GM12875 (cell line): Measurements from ENCODE around the gene ANGEL2.
"Not testable (repeated sequence)": the region's sequence is repeated elsewhere in the genome, so short reads cannot be mapped to it uniquely, and the experiment has no call there.

ENCODE experiments used
- H3K4me3 ChIP-seq: one replicate; pipeline ENCODE4 v1.5.1; 2011; ENCODE audit warnings: low read depth, low read length, control low read depth
- CTCF ChIP-seq: IDR thresholded peaks from 2 replicates; pipeline ENCODE4 v1.5.1; 2011; ENCODE audit warnings: low read depth, mild to moderate bottlenecking, control low read depth, inconsistent platforms, low read length, moderate library complexity, borderline replicate concordance; ENCODE audit not compliant: insufficient read depth

ANGEL2 gene

GRCh38 chr1:213041443-213041842 lies 25.8 kb upstream of the ANGEL2 start:
- no peak for TF ChIP-seq CTCF
- no peak overlapping the region for H3K4me3 ChIP-seq

- TF ChIP-seq CTCF, result no peak
- H3K4me3 ChIP-seq, result no peak overlapping the region
Observed at GRCh38 chr1:213035573-213035972, 19.9 kb upstream of the ANGEL2 start.

GRCh38 chr1:213034713-213035112 lies 19.0 kb upstream of the ANGEL2 start:
- no peak for TF ChIP-seq CTCF
- H3K4me3 ChIP-seq, result no peak overlapping the region

- TF ChIP-seq CTCF, result no peak
- H3K4me3 ChIP-seq, result no peak overlapping the region
Observed at GRCh38 chr1:213032651-213033050, 17.0 kb upstream of the ANGEL2 start.

GRCh38 chr1:213027024-213027423 lies 11.4 kb upstream of the ANGEL2 start:
- H3K4me3 ChIP-seq, result not testable (repeated sequence)

GRCh38 chr1:213020016-213020415 lies 4.3 kb upstream of the ANGEL2 start:
- no peak for TF ChIP-seq CTCF
- no peak overlapping the region for H3K4me3 ChIP-seq

- H3K4me3 ChIP-seq, result no peak overlapping the region
Observed at GRCh38 chr1:213019450-213019849, 3.8 kb upstream of the ANGEL2 start.

More at GRCh38 chr1:213019450-213019849, 3.8 kb upstream of the ANGEL2 start:
- TF ChIP-seq CTCF, result no peak
